ENCODE measurements around the gene CD177. TPM values are rescaled to one million over a fixed set of nuclear protein-coding genes. Genes with fewer than 3 reads are reported as not detected.

Gene CD177
- total RNA-seq, 2 donors from 2014 or later, result 0.27 to 1.1 TPM

Other genes with a start within 250 kb of the CD177 start
- gene PSG5, start 167.2 kb upstream of the CD177 start, total RNA-seq, result not detected
- not detected for gene PSG4, start 148.0 kb upstream of the CD177 start, total RNA-seq
- not detected for gene PSG9, start 84.2 kb upstream of the CD177 start, total RNA-seq
- not detected for gene TEX101, start 61.2 kb downstream of the CD177 start, total RNA-seq
- under 1 TPM; 0.35 to 0.42 TPM for gene LYPD3, start 111.9 kb downstream of the CD177 start, total RNA-seq
- 1 to 10 TPM; 7.3 to 7.4 TPM for gene PHLDB3, start 151.1 kb downstream of the CD177 start, total RNA-seq
- gene ETHE1, start 173.5 kb downstream of the CD177 start, total RNA-seq, result 10 to 100 TPM; 13.7 to 17.9 TPM
- 1 to 10 TPM; 1.1 to 1.6 TPM for gene ZNF575, start 179.5 kb downstream of the CD177 start, total RNA-seq
- gene XRCC1, start 221.8 kb downstream of the CD177 start, total RNA-seq, result 10 to 100 TPM; 14.0 to 17.4 TPM
- gene PINLYP, start 222.1 kb downstream of the CD177 start, total RNA-seq, result 1 to 10 TPM; 3.2 to 4.0 TPM
- 10 to 100 TPM; 18.3 to 27.8 TPM for gene IRGQ, start 242.4 kb downstream of the CD177 start, total RNA-seq
- gene ZNF576, start 242.9 kb downstream of the CD177 start, total RNA-seq, result 10 to 100 TPM; 10.7 to 12.3 TPM

Measured in left cardiac atrium (tissue), 2 donors.